ENCODE data around the gene SENP3. TPM values are rescaled to one million over a fixed set of nuclear protein-coding genes. Genes with fewer than 3 reads are reported as not detected.

SENP3 gene
- total RNA-seq, 2 donors from 2014 or later: 30.9 to 34.1 TPM

GRCh38 chr17:7572588-7573323, 11.0 kb downstream of the SENP3 start:
- DNase-seq (peak; percentile 99), ATAC-seq (peak; percentile 84)
- intact Hi-C loops (cut with DNase I, micrococcal nuclease): loop anchor here in 1 of 2 donors (10.0 kb wide), 1 partner anchor 218 kb away; the partner anchor contains the start of genes KCTD11 and TMEM95

GRCh38 chr17:7573324-7574080, 11.8 kb downstream of the SENP3 start:
- DNase-seq (peak; percentile 90 to 93), ATAC-seq (peak; percentile 59)
- intact Hi-C loops (cut with DNase I, micrococcal nuclease): loop anchor here in 1 of 2 donors (10.0 kb wide), 1 partner anchor 219 kb away; the partner anchor contains the start of genes KCTD11 and TMEM95

DNA sequence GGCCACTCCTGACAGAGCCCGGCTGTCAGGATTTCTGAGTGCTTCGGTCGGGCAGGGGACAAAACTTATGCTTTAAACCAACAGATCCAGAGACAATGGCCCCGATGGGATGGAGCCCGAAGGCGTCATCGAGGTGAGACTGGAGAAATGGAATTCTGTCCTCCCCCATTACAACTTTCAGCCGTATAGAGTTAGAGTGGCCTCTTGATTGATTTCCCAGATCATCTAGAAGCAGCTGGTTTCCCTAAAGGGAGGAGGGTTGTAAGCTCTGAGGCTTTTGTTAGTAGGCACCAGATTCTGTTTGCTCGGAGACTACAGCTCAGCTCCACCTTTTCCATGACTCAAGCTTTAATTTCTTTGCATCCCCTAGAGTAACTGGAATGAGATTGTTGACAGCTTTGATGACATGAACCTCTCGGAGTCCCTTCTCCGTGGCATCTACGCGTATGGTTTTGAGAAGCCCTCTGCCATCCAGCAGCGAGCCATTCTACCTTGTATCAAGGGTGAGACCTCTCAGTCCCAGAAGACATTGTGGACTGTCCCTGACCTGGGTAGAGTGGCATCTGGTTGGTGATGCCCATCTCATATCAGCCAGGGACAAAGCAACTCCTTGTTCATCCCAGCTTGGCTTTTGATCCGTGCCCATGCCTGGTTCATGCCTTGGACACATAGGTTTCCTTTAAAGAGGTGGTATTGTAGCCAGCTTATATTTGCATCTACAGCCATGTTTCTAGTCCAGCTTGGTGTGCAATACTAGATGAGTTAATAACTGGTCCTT, 12.6 kb downstream of the SENP3 start:
- intact Hi-C loops (cut with DNase I, micrococcal nuclease): loop anchor here in 1 of 2 donors (10.0 kb wide), 1 partner anchor 220 kb away; the partner anchor contains the start of genes KCTD11 and TMEM95
- no peak for DNase-seq
- ATAC-seq: no peak

- intact Hi-C loops (cut with DNase I, micrococcal nuclease): loop anchor here in 1 of 2 donors (10.0 kb wide), 1 partner anchor 221 kb away; the partner anchor contains the start of genes KCTD11 and TMEM95
- ATAC-seq (no peak), DNase-seq (no peak)
Observed at GRCh38 chr17:7575481-7575883, 13.8 kb downstream of the SENP3 start.

DNA sequence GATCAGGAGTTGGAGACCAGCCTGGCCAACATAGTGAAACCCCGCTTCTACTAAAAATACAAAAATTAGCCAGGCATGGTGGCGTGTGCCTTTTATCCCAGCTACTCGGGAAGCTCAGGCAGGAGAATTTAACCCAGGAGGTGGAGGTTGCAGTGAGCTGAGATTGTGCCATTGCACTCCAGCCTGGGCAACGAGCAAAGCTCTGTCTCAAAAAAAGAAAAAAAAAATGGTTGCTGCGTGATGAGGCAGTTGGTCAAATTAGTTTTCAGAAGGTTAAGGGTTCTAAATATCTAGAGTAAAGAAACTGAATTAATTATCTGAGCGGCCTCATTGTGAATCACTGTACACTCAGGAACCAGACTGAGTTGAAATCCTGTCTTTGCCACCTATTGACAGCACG, 14.2 kb downstream of the SENP3 start:
- ATAC-seq: no peak
- intact Hi-C loops (cut with DNase I, micrococcal nuclease): loop anchor here in 1 of 2 donors (10.0 kb wide), 1 partner anchor 221 kb away; the partner anchor contains the start of genes KCTD11 and TMEM95
- no peak for DNase-seq

DNA sequence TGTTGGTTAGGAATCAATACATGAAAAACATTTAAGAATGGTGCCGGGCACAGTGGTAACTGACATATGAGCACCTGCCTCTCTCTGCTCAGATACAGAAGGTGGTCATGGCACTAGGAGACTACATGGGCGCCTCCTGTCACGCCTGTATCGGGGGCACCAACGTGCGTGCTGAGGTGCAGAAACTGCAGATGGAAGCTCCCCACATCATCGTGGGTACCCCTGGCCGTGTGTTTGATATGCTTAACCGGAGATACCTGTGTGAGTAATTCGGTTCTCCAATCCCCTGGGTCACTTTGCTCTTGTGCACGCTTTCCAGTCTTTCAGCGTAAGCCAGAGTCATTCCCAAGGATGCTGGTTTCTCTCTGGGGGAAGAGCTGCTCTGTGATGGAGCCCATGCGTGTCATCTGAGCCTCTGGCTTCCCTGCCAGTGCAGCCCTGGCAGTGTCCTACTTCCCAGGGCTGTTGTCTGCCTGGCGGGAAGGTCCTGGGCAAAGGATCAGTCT, 14.8 kb downstream of the SENP3 start:
- intact Hi-C loops (cut with DNase I, micrococcal nuclease): loop anchor here in 1 of 2 donors (10.0 kb wide), 1 partner anchor 222 kb away; the partner anchor contains the start of genes KCTD11 and TMEM95
- ATAC-seq: no peak
- no peak for DNase-seq

- DNase-seq: no peak
- no peak for ATAC-seq
- intact Hi-C loops (cut with DNase I, micrococcal nuclease): loop anchor here in 1 of 2 donors (10.0 kb wide), 1 partner anchor 223 kb away; the partner anchor contains the start of genes KCTD11 and TMEM95
Observed at GRCh38 chr17:7577327-7578199, 15.8 kb downstream of the SENP3 start.

- DNase-seq (peak; percentile 69 to 86), ATAC-seq (peak; percentile 71)
- intact Hi-C loops (cut with DNase I, micrococcal nuclease): loop anchor here in 1 of 2 donors (10.0 kb wide), 1 partner anchor 224 kb away; the partner anchor contains the start of genes KCTD11 and TMEM95
Observed at GRCh38 chr17:7579001-7579833, 17.5 kb downstream of the SENP3 start, which contains the start of gene CD68. Gene CD68, plus strand, starts transcription at chr17:7579638. Its CDS starts 40 bp downstream, at chr17:7579678.

DNA sequence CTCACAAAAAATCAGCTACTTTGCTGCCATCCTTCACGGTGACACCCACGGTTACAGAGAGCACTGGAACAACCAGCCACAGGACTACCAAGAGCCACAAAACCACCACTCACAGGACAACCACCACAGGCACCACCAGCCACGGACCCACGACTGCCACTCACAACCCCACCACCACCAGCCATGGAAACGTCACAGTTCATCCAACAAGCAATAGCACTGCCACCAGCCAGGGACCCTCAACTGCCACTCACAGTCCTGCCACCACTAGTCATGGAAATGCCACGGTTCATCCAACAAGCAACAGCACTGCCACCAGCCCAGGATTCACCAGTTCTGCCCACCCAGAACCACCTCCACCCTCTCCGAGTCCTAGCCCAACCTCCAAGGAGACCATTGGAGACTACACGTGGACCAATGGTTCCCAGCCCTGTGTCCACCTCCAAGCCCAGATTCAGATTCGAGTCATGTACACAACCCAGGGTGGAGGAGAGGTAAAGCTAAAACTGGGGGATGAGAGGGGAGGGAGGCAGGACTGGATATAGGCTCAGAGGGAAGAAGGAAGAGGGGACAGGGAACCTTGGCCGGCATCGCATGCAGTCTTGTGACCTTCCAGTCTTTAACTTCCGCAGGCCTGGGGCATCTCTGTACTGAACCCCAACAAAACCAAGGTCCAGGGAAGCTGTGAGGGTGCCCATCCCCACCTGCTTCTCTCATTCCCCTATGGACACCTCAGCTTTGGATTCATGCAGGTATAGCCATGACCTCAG, 18.3 kb downstream of the SENP3 start:
- ATAC-seq: no peak
- intact Hi-C loops (cut with DNase I, micrococcal nuclease): loop anchor here in 1 of 2 donors (10.0 kb wide), 1 partner anchor 225 kb away; the partner anchor contains the start of genes KCTD11 and TMEM95
- no peak for DNase-seq

DNA sequence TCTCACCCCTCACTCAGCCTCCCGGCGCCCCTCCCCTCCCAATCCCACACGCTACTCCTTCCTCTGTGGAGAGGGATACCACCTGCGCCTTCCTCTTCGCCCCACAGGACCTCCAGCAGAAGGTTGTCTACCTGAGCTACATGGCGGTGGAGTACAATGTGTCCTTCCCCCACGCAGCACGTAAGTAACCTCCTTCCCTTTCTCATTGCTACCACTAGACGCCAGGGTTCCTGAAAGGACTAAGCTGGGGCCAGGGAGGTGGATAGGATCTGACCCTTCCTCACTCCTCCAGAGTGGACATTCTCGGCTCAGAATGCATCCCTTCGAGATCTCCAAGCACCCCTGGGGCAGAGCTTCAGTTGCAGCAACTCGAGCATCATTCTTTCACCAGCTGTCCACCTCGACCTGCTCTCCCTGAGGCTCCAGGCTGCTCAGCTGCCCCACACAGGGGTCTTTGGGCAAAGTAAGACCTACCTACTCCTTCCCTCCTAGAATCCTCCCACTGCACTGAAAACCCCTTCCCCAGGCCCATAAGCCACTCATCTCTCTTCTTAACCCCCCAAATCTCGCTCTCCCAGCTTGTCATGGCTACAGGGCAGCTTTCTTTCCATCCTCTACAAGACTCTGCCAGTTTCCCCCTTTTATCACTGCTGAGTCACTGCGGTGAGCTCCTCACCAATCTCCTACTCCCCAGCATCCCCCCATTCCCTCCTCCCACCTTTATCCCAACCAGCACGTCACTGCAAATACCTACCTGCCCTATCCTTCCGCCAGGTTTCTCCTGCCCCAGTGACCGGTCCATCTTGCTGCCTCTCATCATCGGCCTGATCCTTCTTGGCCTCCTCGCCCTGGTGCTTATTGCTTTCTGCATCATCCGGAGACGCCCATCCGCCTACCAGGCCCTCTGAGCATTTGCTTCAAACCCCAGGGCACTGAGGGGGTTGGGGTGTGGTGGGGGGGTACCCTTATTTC, 19.2 kb downstream of the SENP3 start:
- DNase-seq: no peak
- intact Hi-C loops (cut with DNase I, micrococcal nuclease): no loop called here
- no peak for ATAC-seq

- intact Hi-C loops (cut with DNase I, micrococcal nuclease): no loop called here
- DNase-seq: peak; percentile 33 to 52
Observed at GRCh38 chr17:7582396-7583252, 20.9 kb downstream of the SENP3 start.

GRCh38 chr17:7583253-7584109, 21.8 kb downstream of the SENP3 start, which contains the start of gene MPDU1:
Gene MPDU1, plus strand, starts transcription at chr17:7583852. Its CDS starts 11 bp downstream, at chr17:7583863.
- intact Hi-C loops (cut with DNase I, micrococcal nuclease): no loop called here
- peak; percentile 78 for ATAC-seq
- DNase-seq: peak; percentile 95 to 96

More at GRCh38 chr17:7582396-7583252, 20.9 kb downstream of the SENP3 start:
- no peak for ATAC-seq

All from left colon (tissue), 2 donors.